GM12878 (cell line): Measurements from ENCODE around the gene DTX4. TPM values are rescaled to one million over a fixed set of nuclear protein-coding genes. Genes with fewer than 3 reads are reported as not detected.

ENCODE experiments used
- ATAC-seq: fragments of 200-7000 bp; cut with Tn5 transposase; 3 replicates; pipeline ENCODE4 v1.9.1; 2020; ENCODE audit warnings: mild to moderate bottlenecking, moderate library complexity
- BruUV-seq: library from RNA; stranded (reverse); fragments of 400-500 nt; replicated peaks from 2 replicates; lab custom pipeline; 2021; lab: Mats Ljungman, UMichigan
- CTCF ChIA-PET: fragments of 300-600 bp; sonication (Branson Sonifier 250); formaldehyde crosslinking; extraction: SDS; loops from one replicate; lab custom pipeline; 2021; ENCODE audit warnings: inconsistent platforms; lab: Yijun Ruan, JAX
- POLR2A ChIA-PET: fragments of 350-600 bp; formaldehyde crosslinking; extraction: SDS; loops from one replicate; lab custom pipeline; 2021; ENCODE audit warnings: inconsistent platforms; lab: Charles Lee
- RAD21 ChIA-PET: fragments of 300-600 bp; sonication (Branson Sonifier 250); formaldehyde crosslinking; loops from one replicate; lab custom pipeline; 2023; ENCODE audit warnings: antibody characterized with exemption; ENCODE audit not compliant: unreplicated experiment; lab: Charles Lee
- SMC1A ChIA-PET: fragments of 300-600 bp; sonication (Branson Sonifier 250); formaldehyde crosslinking; loops from one replicate; lab custom pipeline; 2023; ENCODE audit not compliant: unreplicated experiment, uncharacterized antibody; lab: Charles Lee
- DNase-seq: peaks from one replicate; pipeline ENCODE4 v3.0.0-alpha.2; 2011; ENCODE audit warnings: low read depth, low spot score
- FAIRE-seq: peaks from 3 replicates; lab custom pipeline; 2011; peaks lifted over from hg19 to GRCh38; lab: Jason Lieb, UNC
- H2AFZ ChIP-seq: 2 replicates; pipeline ENCODE4 v1.6.0; 2011; ENCODE audit warnings: low read depth, low read length, control low read depth; ENCODE audit not compliant: control insufficient read depth
- H3K27ac ChIP-seq: 2 replicates; pipeline ENCODE4 v1.5.1; 2011; ENCODE audit warnings: control low read depth; ENCODE audit not compliant: control insufficient read depth, insufficient read depth
- H3K27me3 ChIP-seq, 2 experiments: replicated peaks in 1 of 2; 2 replicates each; pipeline versions ENCODE4 v1.6.0 to v1.6.1; 2011; ENCODE audit warnings: low read length in 1 of 2; ENCODE audit not compliant: control insufficient read depth in 2 of 2, insufficient read depth in 2 of 2
- H3K36me3 ChIP-seq, 2 experiments: 2 replicates each; pipeline ENCODE4 v1.5.1; 2011; ENCODE audit warnings: low read length in 1 of 2; ENCODE audit not compliant: control insufficient read depth in 2 of 2, insufficient read depth in 2 of 2
- H3K4me1 ChIP-seq: 2 replicates; pipeline ENCODE4 v1.6.1; 2011; ENCODE audit warnings: mild to moderate bottlenecking, low read length, moderate library complexity, mixed read lengths; ENCODE audit not compliant: control insufficient read depth, insufficient read depth
- H3K4me2 ChIP-seq: 2 replicates; pipeline ENCODE4 v1.6.0; 2011; ENCODE audit warnings: control low read depth; ENCODE audit not compliant: control insufficient read depth, insufficient read depth
- H3K4me3 ChIP-seq: fragments of 200-600 bp; sonication (generic); 2 replicates; pipeline ENCODE4 v1.5.1; 2016
- H3K79me2 ChIP-seq: 2 replicates; pipeline ENCODE4 v1.6.0; 2011; ENCODE audit warnings: low read length; ENCODE audit not compliant: control insufficient read depth, insufficient read depth
- H3K9ac ChIP-seq: 2 replicates; pipeline ENCODE4 v1.8.0; 2011; ENCODE audit warnings: low read length, control low read depth, mixed read lengths; ENCODE audit not compliant: control insufficient read depth, insufficient read depth
- H3K9me3 ChIP-seq: replicated peaks from 3 replicates; pipeline ENCODE4 v1.5.1; 2011; ENCODE audit warnings: mild to moderate bottlenecking, low read length; ENCODE audit not compliant: control insufficient read depth, insufficient read depth
- H4K20me1 ChIP-seq: 2 replicates; pipeline ENCODE4 v1.6.0; 2011; ENCODE audit not compliant: control insufficient read depth, insufficient read depth
- E4F1 ChIP-seq: fragments of 450-650 bp; IDR thresholded peaks from 2 replicates; pipeline ENCODE4 v1.6.1; 2018; ENCODE audit warnings: borderline replicate concordance, mild to moderate bottlenecking; ENCODE audit not compliant: partially characterized antibody
- MLLT1 ChIP-seq: fragments of 450-650 bp; IDR thresholded peaks from 2 replicates; pipeline ENCODE4 v1.6.1; 2016; ENCODE audit warnings: mild to moderate bottlenecking
- PKNOX1 ChIP-seq: fragments of 450-650 bp; IDR thresholded peaks from 2 replicates; pipeline ENCODE4 v1.6.1; 2016; ENCODE audit warnings: mild to moderate bottlenecking
- POLR2AphosphoS5 ChIP-seq: IDR thresholded peaks from 2 replicates; pipeline ENCODE4 v1.6.1; 2011; ENCODE audit warnings: mild to moderate bottlenecking, low read length, inconsistent platforms
- REST ChIP-seq: IDR thresholded peaks from 2 replicates; pipeline ENCODE4 v1.6.1; 2012; ENCODE audit warnings: mild to moderate bottlenecking, low read depth, low read length
- SIN3A ChIP-seq: IDR thresholded peaks from 2 replicates; pipeline ENCODE4 v1.6.1; 2012; ENCODE audit warnings: low read depth, low read length, improper control_type of control experiment
- ZBTB4 ChIP-seq: fragments of 450-650 bp; formaldehyde crosslinking; IDR thresholded peaks from 2 replicates; pipeline ENCODE4 v1.4.0; 2022; ENCODE audit warnings: mild to moderate bottlenecking, moderate library complexity
- ZNF217 ChIP-seq: fragments of 450-650 bp; IDR thresholded peaks from 2 replicates; pipeline ENCODE4 v1.6.1; 2017; ENCODE audit warnings: antibody characterized with exemption, mild to moderate bottlenecking
- WGBS: methylation state at CpG from one replicate; pipeline ENCODE4 v1.1.6; 2016; ENCODE audit warnings: low lambda C conversion rate; ENCODE audit not compliant: insufficient replicate concordance, insufficient coverage; ENCODE audit errors: missing lambda C conversion rate; 5-methylcytosine and 5-hydroxymethylcytosine counted together
- in situ Hi-C: fragments of 300-500 bp; cut with MboI; formaldehyde crosslinking; loops from 9 replicates; pipeline ENCODE4 v1.14.3; 2018; ENCODE audit warnings: mixed read lengths
- intact Hi-C: fragments of 100-400 bp; cut with micrococcal nuclease; formaldehyde crosslinking; loops from one replicate; pipeline ENCODE4 v1.14.2; 2022; ENCODE audit not compliant: unreplicated experiment
- polyA plus RNA-seq, 11 experiments: library from polyadenylated mRNA; depleted of rRNA in 4 of 11; unstranded in 6 of 11; stranded (reverse) in 5 of 11; fragments of >200 nt; fragmentation: Nextera tagmentation in 4 of 11; fragmentation: Illumina TruSeq in 1 of 11; extraction: Ambion mirVana in 4 of 11; extraction: Trizol in 1 of 11; gene quantifications; 1 replicate in 1 of 11; 2 replicates in 10 of 11; pipeline versions ENCODE4 v1.2.1 to v1.2.3, GENCODE V29; 2011 to 2016; ENCODE audit warnings: inconsistent platforms in 2 of 11, missing spikeins in 2 of 11, low read depth in 1 of 11
- total RNA-seq, 4 experiments: library from RNA; depleted of rRNA in 3 of 4; stranded (reverse); fragments of >200 nt in 3 of 4; fragmentation: Illumina TruSeq in 1 of 4; extraction: Trizol in 1 of 4; gene quantifications; 2 replicates each; pipeline versions ENCODE4 v1.2.1 to v1.2.3, GENCODE V29; 2013 to 2021

The DTX4 gene
- total and polyA plus RNA-seq, 10 of the 15 experiments (the other 5 are each of a cell fraction or from before 2014, with no cell fraction given), result 3.8 to 25.8 (median 10.5) TPM

- no TSS peak for BruUV-seq
- ChIA-PET RAD21 (interaction anchor here (0.9 to 3.7 kb wide), 6 partner anchors 11 to 97 kb away, joined by 3 to 78 read pairs (median 10); partner anchors contain the start of genes DTX4 and MPEG1), POLR2A (interaction anchor here (1.3 to 3.9 kb wide), 3 partner anchors 12 to 41 kb away, joined by 3 to 32 read pairs (median 15); partner anchors contain the start of gene DTX4), CTCF (interaction anchor here (0.6 to 33.5 kb wide), 23 partner anchors 5 to 301 kb away, joined by 3 to 1180 read pairs (median 4); partner anchors contain the start of genes DTX4, MPEG1 and OR5A1), SMC1A (interaction anchor here (0.6 to 6.6 kb wide), 8 partner anchors 11 to 491 kb away, joined by 3 to 123 read pairs (median 6); partner anchors contain the start of genes DTX4 and MPEG1)
- intact Hi-C loops, result no loop called here
- Histone ChIP-seq H4K20me1 (no peaks in the 10 kb centered on the region), H3K79me2 (peaks cover 14% of the 10 kb centered on the region), H3K27me3 (no peaks in the 10 kb centered on the region), H3K9ac (no peak overlapping the region), H3K4me3 (no peak overlapping the region), H3K4me2 (no peak overlapping the region; the same call in 1 of the 2 replicates), H3K36me3 (peaks cover 14 to 27% of the 10 kb centered on the region in 2 experiments; a peak in 3 of 4 replicates), H2AFZ (no peak overlapping the region), H3K9me3 (no peaks in the 10 kb centered on the region), H3K27ac (no peak overlapping the region), H3K4me1 (peaks cover 9% of the 10 kb centered on the region)
- WGBS, result 94% methylated on average over 5 of the region's 5 CpGs
- ATAC-seq, result no peak
- FAIRE-seq, result no peak
- in situ Hi-C loops, result loop anchor here (25.0 kb wide), 1 partner anchor 1577 kb away; the partner anchor contains the start of gene MS4A15
- no peak for DNase-seq
- TF ChIP-seq SIN3A (no peak), ZNF217 (no peak), PKNOX1 (no peak), MLLT1 (no peak), POLR2AphosphoS5 (no peak), E4F1 (no peak), REST (no peak), ZBTB4 (CRISPR knock-in tag) (no peak)
Measured at GRCh38 chr11:59185386-59185945, 13.5 kb downstream of the DTX4 start.
